Measurements from ENCODE around the gene MAP7D3. TPM values are rescaled to one million over a fixed set of nuclear protein-coding genes. Genes with fewer than 3 reads are reported as not detected.

Gene MAP7D3
- total and polyA plus RNA-seq, 10 of the 15 experiments (the other 5 are each of a cell fraction or from before 2014, with no cell fraction given): 9.1 to 24.0 (median 11.0) TPM

GRCh38 chrX:136221851-136222513 lies 29.2 kb downstream of the MAP7D3 start:
- H3K36me3 ChIP-seq (ENCODE audit: control insufficient read depth in 2 of 2, insufficient read depth in 2 of 2, low read length in 1 of 2): peaks cover 0 to 5% of the 10 kb centered on the region in 2 experiments; a peak in 1 of 4 replicates
- no TSS peak for BruUV-seq (replicated peaks)
- SMC1A ChIA-PET (ENCODE audit: uncharacterized antibody, unreplicated experiment): no interaction called here
- H3K9ac ChIP-seq (ENCODE audit: control insufficient read depth, insufficient read depth, low read length): no peak overlapping the region
- RAD21 ChIA-PET (ENCODE audit: unreplicated experiment): no interaction called here
- ATAC-seq (no peak), FAIRE-seq (no peak), DNase-seq (ENCODE audit: low read depth, low spot score) (no peak)
- no peak overlapping the region for H3K4me3 ChIP-seq
- H3K4me1 ChIP-seq (ENCODE audit: control insufficient read depth, insufficient read depth, low read length): no peaks in the 10 kb centered on the region
- no peaks in the 10 kb centered on the region for H3K79me2 ChIP-seq (ENCODE audit: control insufficient read depth, insufficient read depth, low read length)
- H2AFZ ChIP-seq (ENCODE audit: control insufficient read depth, low read depth, low read length): no peak overlapping the region
- no peak overlapping the region for H3K27ac ChIP-seq (ENCODE audit: control insufficient read depth, insufficient read depth)
- no peaks in the 10 kb centered on the region for H4K20me1 ChIP-seq (ENCODE audit: control insufficient read depth, insufficient read depth)
- intact Hi-C loops (cut with micrococcal nuclease; ENCODE audit: unreplicated experiment): no loop called here
- H3K27me3 ChIP-seq (replicated peaks in 1 of 2; ENCODE audit: control insufficient read depth in 2 of 2, insufficient read depth in 2 of 2, low read length in 1 of 2): no peaks in the 10 kb centered on the region
- WGBS (ENCODE audit: insufficient coverage, insufficient replicate concordance, low lambda C conversion rate, missing lambda C conversion rate): 26% methylated on average over 3 of the region's 3 CpGs
- CTCF ChIA-PET: no interaction called here
- POLR2A ChIA-PET: interaction anchor here (0.6 to 0.7 kb wide), 3 partner anchors 29 to 192 kb away, joined by 3 to 4 read pairs (median 3); partner anchors contain the start of gene MAP7D3
- no peak overlapping the region for H3K4me2 ChIP-seq (ENCODE audit: control insufficient read depth, insufficient read depth)
- in situ Hi-C loops (cut with MboI): no loop called here
- TF ChIP-seq SKIL (IDR thresholded peaks at IDR 0.05; ENCODE audit: low read depth, poor library complexity, severe bottlenecking): no peak
- TF ChIP-seq MYC (IDR thresholded peaks at IDR 0.05; ENCODE audit: insufficient read depth, insufficient read length, insufficient replicate concordance, low read length, severe bottlenecking): no peak
- no peak for TF ChIP-seq CHD1 (IDR thresholded peaks at IDR 0.05; ENCODE audit: low read depth, low read length)
- TF ChIP-seq NBN (IDR thresholded peaks at IDR 0.05): no peak
- no peak for TF ChIP-seq ATF3 (IDR thresholded peaks at IDR 0.05; ENCODE audit: borderline replicate concordance, extremely low read depth, low read depth, low read length)
- no peak for TF ChIP-seq IRF4 (IDR thresholded peaks at IDR 0.05; ENCODE audit: low read depth, low read length)
- TF ChIP-seq POLR2AphosphoS2 (IDR thresholded peaks at IDR 0.05; ENCODE audit: low read depth, low read length): no peak
- TF ChIP-seq SIX5 (IDR thresholded peaks at IDR 0.05; ENCODE audit: low read depth, low read length, severe bottlenecking): no peak
- TF ChIP-seq TARDBP (IDR thresholded peaks at IDR 0.05; ENCODE audit: borderline replicate concordance): no peak
- no peak for TF ChIP-seq USF1 (IDR thresholded peaks at IDR 0.05; ENCODE audit: borderline replicate concordance, extremely low read length, insufficient read depth, low read depth, low read length)
- no peak for TF ChIP-seq IRF3 (IDR thresholded peaks at IDR 0.05)
- no peak for TF ChIP-seq MLLT1 (IDR thresholded peaks at IDR 0.05)
- TF ChIP-seq SPI1 (IDR thresholded peaks at IDR 0.05; ENCODE audit: borderline replicate concordance, insufficient read depth, low read depth, low read length): no peak
- TF ChIP-seq NR2F1 (conservative IDR thresholded peaks at IDR 0.05): no peak
- no peaks in the 10 kb centered on the region for H3K9me3 ChIP-seq (replicated peaks; ENCODE audit: control insufficient read depth, insufficient read depth, low read length)

Data from GM12878 (cell line).